Small intestine (tissue), 7 donors: Measurements from ENCODE around the gene POLR1E. TPM values are rescaled to one million over a fixed set of nuclear protein-coding genes. Genes with fewer than 3 reads are reported as not detected.
A peak's percentile ranks its signal among the peaks of the same experiment; 100 is the strongest.

Source experiments
- DNase-seq, 2 donors: peaks; one replicate each; pipeline versions ENCODE4 v3.0.0 to v3.0.0-alpha.2; 2013
- FAIRE-seq: peaks from 2 replicates; lab custom pipeline; 2012; peaks lifted over from hg19 to GRCh38; lab: Jason Lieb, UNC
- H3K27ac ChIP-seq, 3 donors: one replicate each; pipeline ENCODE4 v1.5.1; 2013; ENCODE audit warnings: low read length in 2 of 3, mild to moderate bottlenecking in 2 of 3, control low read depth in 1 of 3, inconsistent platforms in 1 of 3, low read depth in 1 of 3, moderate library complexity in 1 of 3
- H3K27me3 ChIP-seq, 3 donors: one replicate each; pipeline ENCODE4 v1.6.1; 2013; ENCODE audit warnings: low read length in 3 of 3, inconsistent platforms in 1 of 3; ENCODE audit not compliant: control insufficient read depth in 3 of 3, insufficient read depth in 3 of 3
- H3K36me3 ChIP-seq, 3 donors: one replicate each; pipeline ENCODE4 v1.6.1; 2013; ENCODE audit warnings: low read length in 3 of 3, inconsistent platforms in 1 of 3, low read depth in 1 of 3, mild to moderate bottlenecking in 1 of 3, moderate library complexity in 1 of 3; ENCODE audit not compliant: control insufficient read depth in 3 of 3, insufficient read depth in 2 of 3
- H3K4me1 ChIP-seq, 3 donors: one replicate each; pipeline ENCODE4 v1.6.1; 2013; ENCODE audit warnings: low read length in 2 of 3, inconsistent platforms in 1 of 3, low read depth in 1 of 3, mild to moderate bottlenecking in 1 of 3, moderate library complexity in 1 of 3; ENCODE audit not compliant: control insufficient read depth in 3 of 3, insufficient read depth in 2 of 3
- H3K4me3 ChIP-seq, 3 donors: one replicate each; pipeline ENCODE4 v1.5.1; 2013; ENCODE audit warnings: low read length in 3 of 3, control low read depth in 1 of 3, inconsistent platforms in 1 of 3, low read depth in 1 of 3, mild to moderate bottlenecking in 1 of 3, moderate library complexity in 1 of 3
- H3K9me3 ChIP-seq, 2 donors: one replicate each; pipeline ENCODE4 v1.6.1; 2013; ENCODE audit warnings: low read depth in 1 of 2, low read length in 1 of 2; ENCODE audit not compliant: control insufficient read depth in 2 of 2, insufficient read depth in 1 of 2
- WGBS, 3 donors: extraction: QIAGEN DNeasy Blood & Tissue Kit; methylation state at CpG; one replicate each; pipeline ENCODE4 v1.1.7; 2013; 5-methylcytosine and 5-hydroxymethylcytosine counted together
- polyA plus RNA-seq, 4 donors: library from polyadenylated mRNA; stranded (reverse) in 3 of 4; unstranded in 1 of 4; fragments of 200-250 nt in 3 of 4; fragments of 120-200 nt in 1 of 4; gene quantifications; one replicate each; pipeline versions ENCODE4 v1.2.1 to v1.2.3, GENCODE V29; 2013
- donor health status: healthy with polysubstance abuse.
- donor health status: control.
- donor health status: control.
- donor health status: Bipolar disorder and iron deficiency.
- donor health status: healthy.

The POLR1E gene
- polyA plus RNA-seq, 4 donors = 2.2 to 20.3 (median 11.2) TPM

DNA sequence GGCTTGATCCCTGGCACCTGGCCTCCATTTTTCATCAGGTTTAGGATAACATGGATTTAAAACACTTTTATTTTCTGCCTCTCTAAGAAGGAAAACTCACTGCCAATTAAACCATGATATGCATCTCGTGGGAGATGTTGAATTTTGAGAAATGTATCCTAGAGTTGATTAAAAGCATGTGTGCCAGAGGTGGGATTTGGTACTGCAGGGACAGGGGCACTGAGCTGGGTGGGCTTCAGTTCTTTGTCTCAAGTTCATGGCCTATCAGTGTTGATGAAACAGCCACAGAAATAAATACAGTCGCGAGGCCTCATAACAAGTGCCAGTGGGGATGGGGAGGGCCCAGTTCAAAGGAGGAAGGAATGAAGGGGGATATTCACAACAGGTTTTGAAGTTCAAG lies 34.9 kb downstream of the POLR1E start:
- no peaks in the 10 kb centered on the region for H3K9me3 ChIP-seq
- DNase-seq (no peak), FAIRE-seq (no peak)
- H3K27me3 ChIP-seq = no peaks in the 10 kb centered on the region
- WGBS, 3 donors = 84 to 92% (median 90%) methylated on average over 3 of the region's 3 CpGs
- H3K36me3 ChIP-seq = peaks cover 0 to 62% (median 0%) of the 10 kb centered on the region in 3 donors
- no peak overlapping the region for H3K27ac ChIP-seq
- H3K4me1 ChIP-seq = no peaks in the 10 kb centered on the region
- no peak overlapping the region for H3K4me3 ChIP-seq

DNA sequence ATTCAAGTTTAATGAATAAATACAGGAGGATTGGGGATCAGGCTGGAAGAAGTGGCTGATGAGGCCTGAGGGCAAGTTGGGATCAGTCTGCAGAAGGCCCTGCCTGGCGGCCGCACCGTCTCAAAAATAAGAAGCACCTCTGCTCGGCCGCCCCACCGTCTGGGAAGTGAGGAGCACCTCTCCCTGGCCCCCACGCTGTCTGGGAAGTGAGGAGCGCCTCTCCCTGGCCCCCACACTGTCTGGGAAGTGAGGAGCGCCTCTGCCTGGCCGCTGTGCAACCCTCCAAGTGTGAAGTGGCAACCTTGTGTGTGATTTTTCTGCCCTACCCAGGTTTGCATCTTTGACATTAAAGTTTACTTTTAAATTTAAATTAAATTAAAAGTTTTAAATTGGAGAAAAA lies 35.4 kb downstream of the POLR1E start:
- peaks cover 0 to 60% (median 0%) of the 10 kb centered on the region in 3 donors for H3K36me3 ChIP-seq
- 92 to 96% (median 95%) methylated on average over 7 to 10 of the region's 10 CpGs for WGBS, 3 donors

DNA sequence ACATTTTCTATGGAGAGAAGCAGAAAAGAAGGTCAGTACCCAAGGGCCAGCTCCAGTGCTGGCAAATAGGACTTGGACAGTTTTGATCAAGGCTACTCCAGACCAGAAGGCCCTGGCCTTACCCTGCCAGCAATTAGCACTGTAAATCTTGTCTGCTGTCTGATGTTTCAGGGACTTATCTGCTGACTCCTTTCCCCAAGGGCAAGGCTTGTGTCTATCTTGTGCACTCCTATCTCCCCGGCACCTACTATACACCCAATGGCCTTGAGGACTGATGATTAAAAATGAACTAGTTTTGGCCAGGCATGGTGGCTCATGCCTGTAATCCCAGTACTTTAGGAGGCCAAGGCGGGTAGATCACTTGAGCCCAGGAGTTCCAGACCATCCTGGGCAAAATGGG lies 37.2 kb downstream of the POLR1E start:
- H3K9me3 ChIP-seq = no peaks in the 10 kb centered on the region
- FAIRE-seq = no peak
- WGBS, 3 donors = 90 to 95% (median 93%) methylated on average over 2 of the region's 2 CpGs
- H3K36me3 ChIP-seq = peaks cover 0 to 55% (median 0%) of the 10 kb centered on the region in 3 donors
- no peaks in the 10 kb centered on the region for H3K27me3 ChIP-seq
- no peak overlapping the region for H3K27ac ChIP-seq
- DNase-seq = no peak
- H3K4me3 ChIP-seq = no peak overlapping the region
- H3K4me1 ChIP-seq = no peaks in the 10 kb centered on the region

More for the DNA sequence above, 35.4 kb downstream of the POLR1E start:
- H3K27ac ChIP-seq = no peak overlapping the region
- H3K9me3 ChIP-seq = no peaks in the 10 kb centered on the region
- no peak for FAIRE-seq
- H3K4me3 ChIP-seq = no peak overlapping the region
- H3K4me1 ChIP-seq = no peaks in the 10 kb centered on the region
- no peaks in the 10 kb centered on the region for H3K27me3 ChIP-seq
- DNase-seq = no peak

DNA sequence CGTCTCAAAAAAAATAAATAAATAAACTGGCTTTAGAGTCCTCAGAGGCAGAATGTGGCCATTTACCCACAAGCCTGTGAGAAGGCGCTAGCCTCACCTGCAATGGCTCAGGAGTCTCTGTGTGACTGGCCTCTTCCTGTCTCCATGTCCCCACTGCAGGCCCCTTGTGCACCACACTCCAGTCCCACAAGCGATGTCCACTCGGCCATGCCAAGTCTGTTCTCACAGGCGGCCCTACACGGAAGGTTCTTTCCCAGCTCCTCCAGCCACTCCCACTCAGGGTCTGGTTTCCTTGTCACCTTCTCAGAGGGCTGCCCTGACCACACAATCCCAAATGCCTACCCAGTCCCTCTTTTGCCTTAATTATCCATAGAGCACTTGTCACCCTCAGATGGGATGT lies 38.2 kb downstream of the POLR1E start:
- Histone ChIP-seq H3K27me3 (no peaks in the 10 kb centered on the region), H3K27ac (no peak overlapping the region), H3K36me3 (peaks cover 0 to 57% (median 0%) of the 10 kb centered on the region in 3 donors), H3K9me3 (no peaks in the 10 kb centered on the region), H3K4me1 (no peaks in the 10 kb centered on the region), H3K4me3 (no peak overlapping the region)
- DNase-seq (no peak), FAIRE-seq (no peak)
- 92% methylated on average over 6 of the region's 6 CpGs for WGBS, 3 donors

DNA sequence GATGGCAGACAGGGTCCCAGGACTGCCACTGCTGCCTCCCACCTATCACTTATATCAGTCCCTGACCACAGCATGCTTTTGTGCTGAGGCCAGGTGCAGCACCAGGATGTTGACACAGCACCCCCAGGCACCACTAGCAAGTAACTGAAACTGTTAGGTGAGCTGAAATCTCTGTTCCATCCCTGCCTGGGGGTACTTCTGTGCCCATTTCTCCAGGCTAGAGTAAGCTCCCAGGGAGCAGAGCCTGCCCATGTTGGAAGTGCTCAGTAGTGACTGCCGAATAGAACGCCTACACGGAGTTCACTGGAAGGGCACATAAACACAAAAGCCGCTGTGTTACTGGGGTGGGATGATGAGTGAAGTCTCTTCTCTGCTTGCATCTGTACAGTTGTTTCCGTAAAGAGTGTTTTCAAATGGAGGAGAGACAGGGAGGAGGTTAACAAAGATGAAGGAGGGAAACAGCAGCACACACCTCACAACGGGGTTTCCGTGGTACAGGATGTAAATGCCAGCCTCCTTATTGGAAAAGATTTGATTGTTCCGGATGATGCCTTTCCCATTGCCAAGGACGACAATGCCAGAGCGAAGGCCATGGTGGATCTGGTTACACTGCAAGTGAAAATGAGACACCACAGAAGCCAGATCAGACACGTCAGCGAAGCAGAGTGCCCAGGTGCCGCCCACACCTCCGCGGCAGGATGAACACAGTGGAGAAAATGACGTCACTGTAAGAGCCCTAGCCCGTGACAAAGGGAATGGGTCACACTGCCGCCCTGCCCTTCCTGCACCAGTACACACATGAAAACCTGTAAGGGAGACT lies 43.1 kb downstream of the POLR1E start:
- H3K27me3 ChIP-seq = no peaks in the 10 kb centered on the region
- no peaks in the 10 kb centered on the region for H3K4me1 ChIP-seq
- DNase-seq (peak in 1 of 2 donors; percentile 32), FAIRE-seq (no peak)
- peaks cover 0 to 32% (median 0%) of the 10 kb centered on the region in 3 donors for H3K36me3 ChIP-seq
- no peak overlapping the region for H3K4me3 ChIP-seq
- no peaks in the 10 kb centered on the region for H3K9me3 ChIP-seq
- WGBS, 3 donors = 81 to 89% (median 82%) methylated on average over 18 of the region's 18 CpGs
- H3K27ac ChIP-seq = peak overlapping the region in 1 of 3 donors; percentile 78

DNA sequence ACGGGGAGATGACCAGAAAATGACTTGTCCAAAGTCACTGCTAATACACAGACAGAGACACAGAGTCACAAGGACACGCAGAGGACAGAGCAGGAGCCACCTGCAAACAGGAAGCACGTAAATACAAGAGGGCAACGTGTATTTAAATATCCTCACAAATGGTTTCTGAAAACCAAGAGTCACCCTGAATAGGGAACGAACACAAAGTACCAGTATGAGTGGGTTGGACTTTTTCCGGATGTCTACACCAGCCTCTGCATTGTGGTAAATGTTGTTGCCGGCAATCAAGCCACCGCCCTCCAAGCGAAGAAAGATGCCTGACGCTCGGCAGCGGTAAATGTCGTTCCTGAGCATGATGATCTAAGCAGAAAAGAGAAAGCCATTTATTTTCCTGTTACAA lies 46.0 kb downstream of the POLR1E start:
- no peak for FAIRE-seq
- H3K4me1 ChIP-seq = no peaks in the 10 kb centered on the region
- peak overlapping the region in 2 of 3 donors; percentile 44 to 87 for H3K27ac ChIP-seq
- peaks cover 0 to 22% (median 0%) of the 10 kb centered on the region in 3 donors for H3K36me3 ChIP-seq
- DNase-seq = peak in 1 of 2 donors; percentile 36
- no peaks in the 10 kb centered on the region for H3K9me3 ChIP-seq
- no peaks in the 10 kb centered on the region for H3K27me3 ChIP-seq
- WGBS, 3 donors = 86 to 91% (median 87%) methylated on average over 13 of the region's 13 CpGs
- no peak overlapping the region for H3K4me3 ChIP-seq

DNA sequence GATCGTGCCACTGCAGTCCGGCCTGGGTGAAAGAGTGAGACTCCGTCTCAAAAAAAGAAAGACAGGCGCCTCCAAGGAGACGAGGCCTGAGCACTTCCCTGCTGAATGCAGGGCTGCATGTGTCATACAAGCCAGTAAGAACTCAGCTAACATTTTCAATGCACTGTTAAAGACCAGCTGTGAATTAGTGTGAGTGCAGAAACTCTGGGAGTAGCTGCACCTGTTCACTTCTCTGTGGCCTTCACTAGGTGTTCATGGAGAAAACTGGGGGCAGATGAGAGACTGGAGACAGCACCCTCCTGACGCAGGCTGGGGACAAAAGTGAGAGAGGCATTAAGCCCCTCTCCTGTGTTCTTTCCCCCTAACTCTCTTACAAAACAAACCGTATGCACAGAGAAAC lies 48.7 kb downstream of the POLR1E start:
- no peaks in the 10 kb centered on the region for H3K4me1 ChIP-seq
- H3K9me3 ChIP-seq = no peaks in the 10 kb centered on the region
- no peak for FAIRE-seq
- H3K27me3 ChIP-seq = no peaks in the 10 kb centered on the region
- H3K27ac ChIP-seq = no peak overlapping the region
- H3K4me3 ChIP-seq = no peak overlapping the region
- H3K36me3 ChIP-seq = peaks cover 0 to 21% (median 2%) of the 10 kb centered on the region in 3 donors
- DNase-seq = no peak
- 84 to 96% (median 86%) methylated on average over 7 of the region's 7 CpGs for WGBS, 3 donors

DNA sequence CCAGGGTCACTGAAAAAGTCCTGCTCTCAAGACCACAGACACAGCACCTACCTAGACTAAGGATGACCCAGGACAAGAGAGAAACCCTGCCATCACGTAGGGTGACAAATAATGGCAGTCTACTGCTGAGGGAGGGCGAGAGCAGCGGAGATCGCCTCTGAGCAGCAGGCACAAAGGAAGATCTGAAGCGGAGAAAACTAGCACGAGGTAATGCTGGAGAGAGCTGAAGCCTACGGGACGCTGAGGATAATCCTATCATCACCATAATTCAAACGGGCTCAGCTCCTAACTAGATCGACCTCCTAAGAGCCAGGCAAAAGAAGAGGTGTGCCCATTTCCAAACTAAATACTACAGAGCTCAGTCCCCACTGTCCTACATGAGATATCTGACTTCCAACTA lies 49.2 kb downstream of the POLR1E start:
- peaks cover 0 to 21% (median 2%) of the 10 kb centered on the region in 3 donors for H3K36me3 ChIP-seq
- no peaks in the 10 kb centered on the region for H3K9me3 ChIP-seq
- no peak overlapping the region for H3K27ac ChIP-seq
- DNase-seq (no peak), FAIRE-seq (no peak)
- WGBS, 3 donors = 84 to 87% (median 87%) methylated on average over 10 of the region's 10 CpGs
- no peak overlapping the region for H3K4me3 ChIP-seq
- H3K4me1 ChIP-seq = no peaks in the 10 kb centered on the region
- no peaks in the 10 kb centered on the region for H3K27me3 ChIP-seq
